NCI-H2107 (cell line): ENCODE measurements around the gene KLK3.

ENCODE experiments used
- DNase-seq: peaks from one replicate; lab custom pipeline; 2025; lab: John Stamatoyannopoulos, UW

The KLK3 gene

DNA sequence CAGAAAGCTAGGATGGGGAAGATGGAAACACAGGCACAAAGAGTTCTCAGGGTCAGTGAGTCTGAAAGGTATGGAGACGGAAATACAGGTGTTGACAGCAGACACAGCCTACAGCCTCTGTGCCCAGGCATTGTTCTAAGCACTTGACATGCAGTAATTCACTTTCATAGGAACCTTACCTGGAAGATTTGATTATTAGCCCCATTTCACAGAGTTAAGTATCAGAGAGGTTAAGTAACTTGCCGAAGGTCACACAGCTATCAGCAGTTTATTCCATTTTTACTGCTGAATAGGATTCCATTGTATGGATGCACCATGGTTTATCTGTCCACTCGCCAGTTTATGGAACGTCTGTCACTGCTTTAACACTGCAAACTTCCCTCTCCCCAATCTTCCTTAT lies 43.3 kb downstream of the KLK3 start:
- no peak for DNase-seq

GRCh38 chr19:50899569-50899968 lies 44.9 kb downstream of the KLK3 start:
- no peak for DNase-seq

DNA sequence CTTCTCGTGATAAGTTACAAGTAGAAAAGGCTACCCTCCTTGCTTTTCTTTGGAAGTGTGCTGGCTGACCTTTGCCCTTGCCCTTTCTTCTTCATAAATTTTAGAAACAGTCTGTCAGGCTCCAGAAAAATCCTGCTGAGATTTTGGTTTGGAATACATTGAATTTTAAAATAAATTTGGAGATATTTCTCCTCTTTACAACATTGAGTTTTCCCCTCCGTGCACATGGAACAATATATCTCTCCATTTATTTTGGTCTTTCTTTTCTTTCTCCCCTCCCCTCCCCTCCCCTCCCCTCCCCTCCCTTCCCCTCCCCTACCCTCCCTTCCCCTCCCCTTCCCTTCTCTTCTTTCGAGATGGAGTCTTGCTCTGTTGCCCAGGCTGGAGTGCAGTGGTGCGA lies 47.9 kb downstream of the KLK3 start:
- no peak for DNase-seq

DNA sequence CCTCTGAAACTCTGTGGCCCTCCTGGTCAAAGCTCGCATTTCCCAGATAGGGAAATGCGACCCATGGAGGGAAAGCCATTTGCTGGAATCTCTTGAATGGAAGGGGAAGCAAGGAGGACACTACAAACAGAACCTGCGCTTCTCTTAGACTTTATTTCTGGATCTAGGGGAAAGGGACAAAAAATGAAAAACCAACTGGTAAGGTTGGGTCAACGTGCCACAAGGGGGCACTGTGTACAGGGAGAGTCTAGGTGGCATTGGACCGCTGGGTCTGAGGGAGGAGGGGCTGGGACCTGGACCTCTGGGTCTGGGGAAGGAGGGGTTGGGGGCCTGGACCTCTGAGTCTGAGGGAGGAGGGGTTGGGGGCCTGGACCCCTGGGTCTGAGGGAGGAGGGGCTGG lies 51.5 kb downstream of the KLK3 start:
- DNase-seq: no peak

DNA sequence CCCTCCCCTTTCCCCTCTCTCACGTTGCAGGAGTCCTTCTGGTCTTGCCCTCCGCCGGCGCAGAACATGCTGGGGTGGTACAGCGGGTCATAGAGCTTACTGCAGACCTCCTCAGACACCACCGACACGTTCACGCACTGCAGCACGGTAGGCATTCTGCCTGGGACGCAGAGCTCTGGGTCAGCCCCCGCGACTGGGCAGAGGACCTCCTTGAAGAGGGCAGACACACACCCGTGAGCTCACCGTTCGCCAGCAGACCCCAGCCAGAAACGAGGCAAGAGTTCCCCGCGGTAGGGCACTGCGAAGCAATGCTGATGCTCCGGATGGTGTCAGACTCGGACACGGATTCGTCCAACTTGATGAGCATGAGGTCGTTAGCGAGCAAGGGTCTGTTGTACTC lies 53.6 kb downstream of the KLK3 start:
- DNase-seq: no peak

GRCh38 chr19:50909240-50910070 lies 54.7 kb downstream of the KLK3 start:
- DNase-seq: no peak
